Activated CD4-positive, alpha-beta T cell treated with anti-CD3 and anti-CD28 coated beads, Interleukin-2, amount 50 U/mL, for 16 hours (primary cell): Measurements from ENCODE around the gene TYR.
"Not testable (repeated sequence)": the region's sequence is repeated elsewhere in the genome, so short reads cannot be mapped to it uniquely, and the experiment has no call there.

Source experiments
- DNase-seq: peaks from one replicate; pipeline ENCODE4 v3.0.0-alpha.2; 2020

The TYR gene

GRCh38 chr11:89177691-89178231 lies at the start of gene TYR:
Gene TYR (plus strand): TSS chr11:89177875. CDS start chr11:89177954, 79 bp downstream.
- no peak for DNase-seq

- DNase-seq = no peak
Measured at GRCh38 chr11:89136606-89137005, 41.1 kb upstream of the TYR start.

GRCh38 chr11:89147229-89147628 lies 30.4 kb upstream of the TYR start:
- DNase-seq = no peak

- no peak for DNase-seq
Measured at GRCh38 chr11:89159974-89160373, 17.7 kb upstream of the TYR start.

- no peak for DNase-seq
Measured at GRCh38 chr11:89161949-89162348, 15.7 kb upstream of the TYR start.

GRCh38 chr11:89163686-89164085 lies 14.0 kb upstream of the TYR start:
- no peak for DNase-seq

- DNase-seq = no peak
Measured at GRCh38 chr11:89168396-89168795, 9.3 kb upstream of the TYR start.

GRCh38 chr11:89175796-89176195 lies 1.9 kb upstream of the TYR start:
- DNase-seq = no peak

- DNase-seq = no peak
Measured at GRCh38 chr11:89176938-89177337, 737 bp upstream of the TYR start.

- no peak for DNase-seq
Measured at GRCh38 chr11:89181111-89181510, 3.4 kb downstream of the TYR start.

- no peak for DNase-seq
Measured at GRCh38 chr11:89182773-89183518, 5.3 kb downstream of the TYR start.

GRCh38 chr11:89184021-89184420 lies 6.3 kb downstream of the TYR start:
- DNase-seq = no peak

- DNase-seq = no peak
Measured at GRCh38 chr11:89189776-89190175, 12.1 kb downstream of the TYR start.

- no peak for DNase-seq
Measured at GRCh38 chr11:89201138-89201537, 23.5 kb downstream of the TYR start.

GRCh38 chr11:89203814-89204213 lies 26.1 kb downstream of the TYR start:
- DNase-seq = no peak

- no peak for DNase-seq
Measured at GRCh38 chr11:89205378-89205777, 27.7 kb downstream of the TYR start.

- no peak for DNase-seq
Measured at GRCh38 chr11:89220684-89221339, 43.1 kb downstream of the TYR start.

- DNase-seq = no peak
Measured at GRCh38 chr11:89235083-89235482, 57.4 kb downstream of the TYR start.

- DNase-seq = no peak
Measured at GRCh38 chr11:89235976-89236375, 58.3 kb downstream of the TYR start.

- not testable (repeated sequence) for DNase-seq
Measured at GRCh38 chr11:89247007-89247406, 69.3 kb downstream of the TYR start.

- DNase-seq = no peak
Measured at GRCh38 chr11:89249196-89249595, 71.5 kb downstream of the TYR start.

- not testable (repeated sequence) for DNase-seq
Measured at GRCh38 chr11:89261483-89261882, 83.8 kb downstream of the TYR start.

- DNase-seq = no peak
Measured at GRCh38 chr11:89267660-89268302, 90.1 kb downstream of the TYR start.
